GM23248 (cell line): ENCODE results near the gene LY6G6C. TPM values are rescaled to one million over a fixed set of nuclear protein-coding genes. Genes with fewer than 3 reads are reported as not detected.

Source experiments
- DNase-seq: peaks from one replicate; pipeline ENCODE4 v3.0.0-alpha.2; 2015
- H2AFZ ChIP-seq: fragments of 200-600 bp; sonication (generic); 2 replicates; pipeline ENCODE4 v1.6.1; 2016; ENCODE audit warnings: antibody characterized with exemption
- H3F3A ChIP-seq: fragments of 200-600 bp; sonication (generic); 2 replicates; pipeline ENCODE4 v1.6.1; 2016; ENCODE audit warnings: mild to moderate bottlenecking, antibody characterized with exemption, mixed run types; ENCODE audit not compliant: insufficient read depth
- H3K27ac ChIP-seq: fragments of 200-600 bp; sonication (generic); 2 replicates; pipeline ENCODE4 v1.5.1; 2016; ENCODE audit warnings: mild to moderate bottlenecking
- H3K27me3 ChIP-seq: fragments of 200-600 bp; sonication (generic); replicated peaks from 2 replicates; pipeline ENCODE4 v1.6.1; 2016; ENCODE audit warnings: mild to moderate bottlenecking; ENCODE audit not compliant: insufficient read depth
- H3K36me3 ChIP-seq: fragments of 200-600 bp; sonication (generic); 2 replicates; pipeline ENCODE4 v1.6.1; 2016; ENCODE audit warnings: low read depth, mild to moderate bottlenecking
- H3K4me1 ChIP-seq: fragments of 200-600 bp; sonication (generic); 2 replicates; pipeline ENCODE4 v1.6.1; 2016; ENCODE audit warnings: mild to moderate bottlenecking; ENCODE audit not compliant: insufficient read depth
- H3K4me2 ChIP-seq: fragments of 200-600 bp; sonication (generic); one replicate; pipeline ENCODE4 v1.6.1; 2016; ENCODE audit warnings: mild to moderate bottlenecking; ENCODE audit not compliant: unreplicated experiment
- H3K4me3 ChIP-seq: fragments of 200-600 bp; sonication (generic); 2 replicates; pipeline ENCODE4 v1.5.1; 2016; ENCODE audit warnings: mild to moderate bottlenecking
- H3K79me2 ChIP-seq: fragments of 200-600 bp; sonication (generic); 2 replicates; pipeline ENCODE4 v1.6.1; 2016; ENCODE audit warnings: mild to moderate bottlenecking; ENCODE audit not compliant: insufficient read depth
- H3K9ac ChIP-seq: fragments of 200-600 bp; sonication (generic); 2 replicates; pipeline ENCODE4 v1.6.1; 2016; ENCODE audit warnings: mild to moderate bottlenecking
- H3K9me2 ChIP-seq: fragments of 200-600 bp; sonication (generic); 2 replicates; pipeline ENCODE4 v1.6.1; 2016; ENCODE audit warnings: mixed run types, mild to moderate bottlenecking, moderate library complexity; ENCODE audit not compliant: insufficient read depth
- H3K9me3 ChIP-seq: fragments of 200-600 bp; sonication (generic); one replicate; pipeline ENCODE4 v1.6.1; 2017; ENCODE audit warnings: low read depth
- H4K20me1 ChIP-seq: fragments of 200-600 bp; sonication (generic); 2 replicates; pipeline ENCODE4 v1.6.0; 2016; ENCODE audit not compliant: insufficient read depth
- EZH2 ChIP-seq: fragments of 200-600 bp; sonication (generic); IDR thresholded peaks from 2 replicates; pipeline ENCODE4 v1.6.1; 2018; ENCODE audit warnings: antibody characterized with exemption, mild to moderate bottlenecking; ENCODE audit not compliant: insufficient read depth, poor library complexity, severe bottlenecking
- EZH2phosphoT487 ChIP-seq: fragments of 200-600 bp; sonication (generic); IDR thresholded peaks from 2 replicates; pipeline ENCODE4 v1.6.1; 2018; ENCODE audit warnings: antibody characterized with exemption, moderate library complexity, mild to moderate bottlenecking, low read depth; ENCODE audit not compliant: insufficient read depth
- WGBS, 2 experiments: methylation state at CpG; one replicate each; pipeline ENCODE4 v1.1.6; 2015 to 2017; ENCODE audit warnings: low lambda C conversion rate in 2 of 2, low coverage in 1 of 2; ENCODE audit errors: missing lambda C conversion rate in 2 of 2; 5-methylcytosine and 5-hydroxymethylcytosine counted together
- in situ Hi-C: fragments of 300-500 bp; cut with MboI; formaldehyde crosslinking; loops from 2 replicates; pipeline ENCODE4 v1.15.0; 2020
- polyA plus RNA-seq: library from polyadenylated mRNA; unstranded; fragments of >200 nt; fragmentation: Nextera tagmentation; extraction: Ambion mirVana; gene quantifications from 2 replicates; pipeline ENCODE4 v1.2.1, GENCODE V29; 2016
- total RNA-seq: library from RNA; depleted of rRNA; stranded (reverse); fragments of >200 nt; shearing (Covaris generic); gene quantifications from 2 replicates; pipeline ENCODE4 v1.2.3, GENCODE V29; 2014

The LY6G6C gene
- total and polyA plus RNA-seq, 2 experiments from 2014 or later = not detected

GRCh38 chr6:31702819-31703716 is 18.5 kb downstream of the LY6G6C start, which contains the start of gene ABHD16A:
Gene ABHD16A, minus strand, starts transcription at chr6:31703324. Its CDS starts 43 bp downstream, at chr6:31703281.
- peaks cover 36% of the 10 kb centered on the region for H3K79me2 ChIP-seq

GRCh38 chr6:31702405-31702818 is 19.1 kb downstream of the LY6G6C start:
- Histone ChIP-seq H3K4me1 (peaks cover 8% of the 10 kb centered on the region), H3K9me2 (no peaks in the 10 kb centered on the region), H3F3A (no peaks in the 10 kb centered on the region), H3K36me3 (peaks cover 6% of the 10 kb centered on the region; the same call in 1 of the 2 replicates), H3K9me3 (no peaks in the 10 kb centered on the region), H3K27ac (peak overlapping the region; percentile 90), H3K9ac (peak overlapping the region; percentile 86), H4K20me1 (no peaks in the 10 kb centered on the region), H3K79me2 (peaks cover 36% of the 10 kb centered on the region), H3K4me3 (peak overlapping the region; percentile 96), H3K27me3 (no peaks in the 10 kb centered on the region), H2AFZ (peak overlapping the region; percentile 96), H3K4me2 (peak overlapping the region; percentile 99)
- in situ Hi-C loops = no loop called here
- DNase-seq = no peak
- 1 to 2% methylated on average over 10 of the region's 10 CpGs for WGBS, 2 experiments
- TF ChIP-seq EZH2phosphoT487 (no peak), EZH2 (no peak)

More at GRCh38 chr6:31702819-31703716, 18.5 kb downstream of the LY6G6C start, which contains the start of gene ABHD16A:
- Histone ChIP-seq H3K9me2 (no peaks in the 10 kb centered on the region), H3K9me3 (no peaks in the 10 kb centered on the region), H3K36me3 (peaks cover 6% of the 10 kb centered on the region; the same call in 1 of the 2 replicates), H3F3A (no peaks in the 10 kb centered on the region), H3K4me3 (peak within 1 kb of the TSS; percentile 96), H4K20me1 (no peaks in the 10 kb centered on the region), H3K27ac (peak within 1 kb of the TSS; percentile 90), H3K4me1 (peaks cover 8% of the 10 kb centered on the region), H3K27me3 (no peaks in the 10 kb centered on the region), H3K4me2 (peak within 1 kb of the TSS; percentile 99), H3K9ac (peak within 1 kb of the TSS; percentile 86), H2AFZ (peak within 1 kb of the TSS; percentile 96)
- DNase-seq = peak; percentile 99
- in situ Hi-C loops = no loop called here
- 2% methylated on average over 48 to 54 of the region's 54 CpGs for WGBS, 2 experiments
- TF ChIP-seq EZH2 (no peak), EZH2phosphoT487 (no peak)

DNA sequence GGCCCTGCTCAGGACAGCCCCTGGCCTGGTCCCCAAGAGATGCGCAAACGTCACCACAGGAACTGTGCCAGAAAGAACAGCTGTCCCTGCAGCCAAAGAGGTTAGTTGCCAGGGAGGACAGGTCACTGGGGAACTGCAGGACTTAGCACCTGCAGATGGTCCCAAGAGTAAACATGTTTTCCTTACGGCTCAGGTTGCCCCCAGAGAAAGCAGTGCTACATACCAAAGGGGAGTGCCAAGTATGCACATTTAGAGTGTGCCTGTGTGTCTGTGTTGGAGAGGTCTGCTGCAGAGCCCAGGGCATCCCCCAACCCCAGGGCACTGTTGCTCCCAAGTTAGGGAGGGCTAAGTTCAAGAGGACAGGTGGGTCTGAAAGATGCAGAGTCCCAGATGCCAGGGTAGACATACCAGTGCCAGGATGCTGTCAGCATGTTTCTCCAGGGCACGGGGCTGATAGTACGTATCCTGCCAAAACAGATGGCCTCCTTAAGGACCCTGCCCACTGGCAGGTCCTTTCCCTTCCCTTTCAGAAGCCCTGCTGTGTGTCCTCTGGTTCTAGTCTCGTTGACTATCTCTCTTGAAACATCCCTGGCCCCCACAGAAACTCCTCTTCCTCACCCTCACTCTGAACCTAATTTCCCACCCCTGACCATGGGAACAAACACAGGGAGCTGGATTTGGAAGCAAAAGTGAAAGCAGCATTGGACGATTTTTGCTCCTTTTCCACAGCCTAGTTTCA is 19.7 kb downstream of the LY6G6C start:
- WGBS, 2 experiments = 25 to 29% methylated on average over 7 of the region's 7 CpGs
- H2AFZ ChIP-seq = peak overlapping the region; percentile 96
- in situ Hi-C loops = no loop called here

DNA sequence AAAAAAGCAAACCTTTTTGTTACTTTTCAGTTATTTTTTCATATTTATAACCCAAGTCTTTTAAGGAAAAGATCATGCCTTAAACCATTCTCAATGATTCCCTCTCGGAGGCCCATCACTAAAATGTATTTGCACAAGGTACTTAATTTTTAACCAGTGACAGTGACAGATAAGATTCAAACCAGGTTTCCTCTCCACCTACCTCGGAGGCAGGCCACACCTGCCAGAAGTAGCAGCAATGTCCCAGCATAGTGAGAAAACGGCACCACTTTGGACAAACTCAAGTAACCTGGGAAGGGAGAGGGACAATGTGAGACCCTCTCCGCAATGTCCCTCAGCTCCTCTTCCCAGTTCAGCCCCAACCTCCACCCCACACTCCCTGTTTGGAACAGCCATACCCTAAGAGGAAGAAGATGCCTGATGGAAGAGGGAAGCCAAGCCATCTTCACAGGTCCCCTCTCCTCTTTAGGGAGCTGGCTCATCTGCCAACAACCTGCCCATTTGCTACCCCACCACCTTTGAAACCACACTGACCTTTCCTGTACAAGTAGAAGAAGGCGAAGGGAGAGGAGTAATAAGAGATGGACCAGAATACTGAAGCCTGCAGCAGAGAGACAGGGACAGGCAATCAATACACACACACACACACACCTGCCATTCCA is 20.7 kb downstream of the LY6G6C start:
- H3F3A ChIP-seq = no peaks in the 10 kb centered on the region
- no peak for DNase-seq
- no peak overlapping the region for H2AFZ ChIP-seq
- peaks cover 8% of the 10 kb centered on the region for H3K4me1 ChIP-seq
- 83 to 88% methylated on average over 5 of the region's 5 CpGs for WGBS, 2 experiments
- H3K36me3 ChIP-seq = peaks cover 6% of the 10 kb centered on the region; the same call in 1 of the 2 replicates
- no peak overlapping the region for H3K4me2 ChIP-seq
- in situ Hi-C loops = no loop called here
- H3K4me3 ChIP-seq = no peak overlapping the region
- no peaks in the 10 kb centered on the region for H3K27me3 ChIP-seq
- H3K9ac ChIP-seq = peak overlapping the region; percentile 86; the same call in 1 of the 2 replicates
- H3K79me2 ChIP-seq = peaks cover 36% of the 10 kb centered on the region
- H3K27ac ChIP-seq = no peak overlapping the region
- no peaks in the 10 kb centered on the region for H3K9me2 ChIP-seq
- no peaks in the 10 kb centered on the region for H4K20me1 ChIP-seq
- no peaks in the 10 kb centered on the region for H3K9me3 ChIP-seq
- TF ChIP-seq EZH2phosphoT487 (no peak), EZH2 (no peak)

More for the DNA sequence above, 19.7 kb downstream of the LY6G6C start:
- Histone ChIP-seq H3K9me2 (no peaks in the 10 kb centered on the region), H3K27me3 (no peaks in the 10 kb centered on the region), H3K4me2 (peak overlapping the region; percentile 99), H3K4me3 (peak overlapping the region; percentile 96), H3K79me2 (peaks cover 36% of the 10 kb centered on the region), H3K4me1 (peaks cover 8% of the 10 kb centered on the region), H3F3A (no peaks in the 10 kb centered on the region), H3K9me3 (no peaks in the 10 kb centered on the region), H4K20me1 (no peaks in the 10 kb centered on the region), H3K27ac (peak overlapping the region; percentile 90), H3K36me3 (peaks cover 6% of the 10 kb centered on the region; the same call in 1 of the 2 replicates), H3K9ac (peak overlapping the region; percentile 86)
- TF ChIP-seq EZH2phosphoT487 = no peak
- DNase-seq = peak; percentile 56
